Measurements from ENCODE around the gene NLGN2.

NLGN2 gene

GRCh38 chr17:7445619-7445968, 37.9 kb downstream of the NLGN2 start:
- DNase-seq (ENCODE audit: extremely low read depth, insufficient read length): no peak
- Histone ChIP-seq H3K4me3 (replicated peaks; ENCODE audit: low read depth, low read length) (peak overlapping the region; percentile 27), H3K36me3 (ENCODE audit: control insufficient read depth, insufficient read depth, low read length) (no peaks in the 10 kb centered on the region), H3K27me3 (replicated peaks; ENCODE audit: control insufficient read depth, insufficient read depth, low read length) (no peaks in the 10 kb centered on the region)
- no peak for TF ChIP-seq CTCF (IDR thresholded peaks at IDR 0.05; ENCODE audit: insufficient read depth, low read length, poor library complexity, severe bottlenecking)

- H3K27me3 ChIP-seq (replicated peaks; ENCODE audit: control insufficient read depth, insufficient read depth, low read length): no peaks in the 10 kb centered on the region
- no peaks in the 10 kb centered on the region for H3K36me3 ChIP-seq (ENCODE audit: control insufficient read depth, insufficient read depth, low read length)
- no peak for TF ChIP-seq CTCF (IDR thresholded peaks at IDR 0.05; ENCODE audit: insufficient read depth, low read length, poor library complexity, severe bottlenecking)
- no peak for DNase-seq (ENCODE audit: extremely low read depth, insufficient read length)
- no peak overlapping the region for H3K4me3 ChIP-seq (replicated peaks; ENCODE audit: low read depth, low read length)
Measured at GRCh38 chr17:7448461-7448860, 40.8 kb downstream of the NLGN2 start.

GRCh38 chr17:7459961-7460545, 52.4 kb downstream of the NLGN2 start:
- Histone ChIP-seq H3K36me3 (ENCODE audit: control insufficient read depth, insufficient read depth, low read length) (peaks cover 2% of the 10 kb centered on the region), H3K27me3 (replicated peaks; ENCODE audit: control insufficient read depth, insufficient read depth, low read length) (no peaks in the 10 kb centered on the region), H3K4me3 (replicated peaks; ENCODE audit: low read depth, low read length) (no peak overlapping the region)
- no peak for TF ChIP-seq CTCF (IDR thresholded peaks at IDR 0.05; ENCODE audit: insufficient read depth, low read length, poor library complexity, severe bottlenecking)
- DNase-seq (ENCODE audit: extremely low read depth, insufficient read length): no peak

GRCh38 chr17:7460850-7461660, 53.4 kb downstream of the NLGN2 start:
- Histone ChIP-seq H3K4me3 (replicated peaks; ENCODE audit: low read depth, low read length) (no peak overlapping the region), H3K36me3 (ENCODE audit: control insufficient read depth, insufficient read depth, low read length) (peaks cover 2% of the 10 kb centered on the region), H3K27me3 (replicated peaks; ENCODE audit: control insufficient read depth, insufficient read depth, low read length) (no peaks in the 10 kb centered on the region)
- TF ChIP-seq CTCF (IDR thresholded peaks at IDR 0.05; ENCODE audit: insufficient read depth, low read length, poor library complexity, severe bottlenecking): no peak
- no peak for DNase-seq (ENCODE audit: extremely low read depth, insufficient read length)

- DNase-seq (ENCODE audit: extremely low read depth, insufficient read length): no peak
- peaks cover 4% of the 10 kb centered on the region for H3K36me3 ChIP-seq (ENCODE audit: control insufficient read depth, insufficient read depth, low read length)
Measured at GRCh38 chr17:7462474-7463371, 55.1 kb downstream of the NLGN2 start.

More at GRCh38 chr17:7462474-7463371, 55.1 kb downstream of the NLGN2 start:
- no peak for TF ChIP-seq CTCF (IDR thresholded peaks at IDR 0.05; ENCODE audit: insufficient read depth, low read length, poor library complexity, severe bottlenecking)
- Histone ChIP-seq H3K27me3 (replicated peaks; ENCODE audit: control insufficient read depth, insufficient read depth, low read length) (no peaks in the 10 kb centered on the region), H3K4me3 (replicated peaks; ENCODE audit: low read depth, low read length) (no peak overlapping the region)
